ENCODE data around the gene C1QL2.

The C1QL2 gene

GRCh38 chr2:119174216-119174992 lies 15.9 kb upstream of the C1QL2 start:
- H3K4me3 ChIP-seq = no peak overlapping the region
- TF ChIP-seq CTCF (IDR thresholded peaks at IDR 0.05) = peak; percentile 18
- DNase-seq (ENCODE audit: low spot score) = no peak

GRCh38 chr2:119173556-119174060 lies 15.1 kb upstream of the C1QL2 start:
- Histone ChIP-seq H3K4me3 (no peak overlapping the region), H3K27ac (no peak overlapping the region)
- no peak for DNase-seq (ENCODE audit: low spot score)
- no peak for TF ChIP-seq CTCF (IDR thresholded peaks at IDR 0.05)

More at GRCh38 chr2:119174216-119174992, 15.9 kb upstream of the C1QL2 start:
- H3K27ac ChIP-seq = no peak overlapping the region

DNA sequence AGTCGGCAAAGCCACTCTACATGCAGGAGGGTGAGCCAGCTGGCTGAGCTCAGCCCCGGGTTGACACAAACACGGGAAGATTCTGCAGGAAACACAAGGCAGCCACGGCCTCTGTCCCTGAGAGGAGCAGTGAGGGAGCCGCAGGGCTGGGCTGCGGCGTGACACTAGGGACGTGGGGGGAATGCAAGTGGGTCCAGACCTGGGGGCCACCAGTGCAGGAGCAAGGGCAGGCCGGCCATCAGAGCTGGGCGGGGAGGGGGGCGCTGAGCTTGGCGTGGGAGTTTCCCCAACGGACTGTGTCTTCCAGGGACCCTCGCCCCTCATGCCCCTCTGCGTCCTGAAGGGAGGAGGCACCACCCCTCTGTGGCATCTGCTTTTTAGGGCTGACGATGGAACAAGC lies 12.0 kb upstream of the C1QL2 start:
- no peak overlapping the region for H3K27ac ChIP-seq
- DNase-seq (ENCODE audit: low spot score) = no peak
- no peak for TF ChIP-seq CTCF (IDR thresholded peaks at IDR 0.05)
- no peak overlapping the region for H3K4me3 ChIP-seq

- DNase-seq (ENCODE audit: low spot score) = no peak
- no peak for TF ChIP-seq CTCF (IDR thresholded peaks at IDR 0.05)
- no peak overlapping the region for H3K27ac ChIP-seq
- H3K4me3 ChIP-seq = no peak overlapping the region
Measured at GRCh38 chr2:119169717-119170116, 11.2 kb upstream of the C1QL2 start.

DNA sequence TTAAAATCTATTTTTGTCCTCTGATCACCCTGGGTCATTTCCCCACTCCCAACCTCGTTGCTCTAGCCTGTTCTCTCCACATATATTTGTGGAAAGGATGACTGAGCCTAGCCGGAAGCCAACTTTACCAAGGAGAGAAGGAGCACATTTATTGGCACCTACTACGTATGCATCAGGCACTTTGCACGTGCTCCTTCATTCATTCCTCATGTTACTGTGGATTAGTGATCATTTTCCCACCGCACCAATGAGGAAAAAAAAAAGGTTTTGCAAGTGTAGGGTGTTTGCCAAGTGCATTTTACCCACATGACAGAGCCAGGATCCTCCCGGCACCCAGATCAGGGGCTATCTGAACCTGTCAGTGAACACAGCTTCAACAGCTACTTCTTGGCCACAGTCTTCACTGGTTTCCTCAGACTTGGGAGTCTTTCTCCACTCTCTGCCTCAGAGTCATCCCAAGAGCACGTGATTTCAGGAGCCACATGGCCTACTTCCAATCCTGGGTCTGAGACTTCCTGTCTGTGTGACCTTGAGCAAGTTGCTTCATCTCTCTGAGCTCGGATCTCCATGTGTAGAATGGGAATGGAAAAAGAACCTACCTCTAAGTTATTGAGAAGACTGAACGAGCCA lies 1.9 kb upstream of the C1QL2 start:
- TF ChIP-seq CTCF (IDR thresholded peaks at IDR 0.05) = no peak
- H3K4me3 ChIP-seq = no peak overlapping the region
- no peak for DNase-seq (ENCODE audit: low spot score)

GRCh38 chr2:119157850-119158511 lies 570 bp downstream of the C1QL2 start:
- Histone ChIP-seq H3K4me3 (peak overlapping the region; percentile 15), H3K27ac (no peak overlapping the region)
- no peak for TF ChIP-seq CTCF (IDR thresholded peaks at IDR 0.05)
- no peak for DNase-seq (ENCODE audit: low spot score)

More for the DNA sequence above, 1.9 kb upstream of the C1QL2 start:
- H3K27ac ChIP-seq = no peak overlapping the region
